Osteoblast (primary cell): ENCODE measurements around the gene DLG2. TPM values are rescaled to one million over a fixed set of nuclear protein-coding genes. Genes with fewer than 3 reads are reported as not detected.
"Not testable (repeated sequence)": the region's sequence is repeated elsewhere in the genome, so short reads cannot be mapped to it uniquely, and the experiment has no call there.

Source experiments
- DNase-seq: peaks from one replicate; pipeline ENCODE4 v3.0.0; 2011; ENCODE audit warnings: low spot score, mixed read lengths; ENCODE audit not compliant: insufficient read length; ENCODE audit errors: missing footprints
- H2AFZ ChIP-seq: 2 replicates; pipeline ENCODE4 v1.6.0; 2011; ENCODE audit warnings: mild to moderate bottlenecking, low read length
- H3K27ac ChIP-seq: 2 replicates; pipeline ENCODE4 v1.5.1; 2011; ENCODE audit warnings: mild to moderate bottlenecking, low read depth, low read length, moderate library complexity
- H3K27me3 ChIP-seq: 2 replicates; pipeline ENCODE4 v1.6.0; 2012; ENCODE audit warnings: mild to moderate bottlenecking, control low read depth, inconsistent platforms, low read length, moderate library complexity; ENCODE audit not compliant: insufficient read depth
- H3K36me3 ChIP-seq: 2 replicates; pipeline ENCODE4 v1.5.1; 2011; ENCODE audit warnings: mild to moderate bottlenecking, low read length, control low read depth, moderate library complexity; ENCODE audit not compliant: insufficient read depth
- H3K4me1 ChIP-seq: 2 replicates; pipeline ENCODE4 v1.5.1; 2011; ENCODE audit warnings: mild to moderate bottlenecking, low read length, control low read depth, moderate library complexity; ENCODE audit not compliant: insufficient read depth
- H3K4me2 ChIP-seq: 2 replicates; pipeline ENCODE4 v1.6.0; 2011; ENCODE audit warnings: mild to moderate bottlenecking, low read length; ENCODE audit not compliant: insufficient read depth
- H3K4me3 ChIP-seq: fragments of 200-600 bp; sonication (generic); 3 replicates; pipeline ENCODE4 v1.5.1; 2012; ENCODE audit warnings: mild to moderate bottlenecking, low read length, inconsistent platforms; ENCODE audit not compliant: insufficient read depth
- H3K79me2 ChIP-seq: 2 replicates; pipeline ENCODE4 v1.6.0; 2012; ENCODE audit warnings: mild to moderate bottlenecking, low read length, control low read depth, inconsistent platforms; ENCODE audit not compliant: insufficient read depth
- H3K9me3 ChIP-seq: 2 replicates; pipeline ENCODE4 v1.5.1; 2011; ENCODE audit warnings: low read depth, low read length, control low read depth
- H4K20me1 ChIP-seq: 2 replicates; pipeline ENCODE4 v1.6.0; 2012; ENCODE audit warnings: mild to moderate bottlenecking, low read length, control low read depth; ENCODE audit not compliant: insufficient read depth
- CTCF ChIP-seq: IDR thresholded peaks from 2 replicates; pipeline ENCODE4 v1.5.1; 2011; ENCODE audit warnings: mild to moderate bottlenecking, low read depth, low read length, moderate library complexity; ENCODE audit errors: extremely low read depth
- total RNA-seq: library from RNA; depleted of rRNA; stranded (reverse); fragments of >200 nt; gene quantifications from 2 replicates; pipeline ENCODE4 v1.2.3, GENCODE V29; 2012

The DLG2 gene
- total RNA-seq, 1 donor, result 3.3 TPM

GRCh38 chr11:83427943-83428342 is 2199.2 kb downstream of the DLG2 start:
- no peak for TF ChIP-seq CTCF
- Histone ChIP-seq H3K79me2 (no peaks in the 10 kb centered on the region), H3K4me1 (no peaks in the 10 kb centered on the region), H2AFZ (no peak overlapping the region), H3K4me3 (no peak overlapping the region), H4K20me1 (no peaks in the 10 kb centered on the region), H3K9me3 (no peaks in the 10 kb centered on the region), H3K27me3 (no peaks in the 10 kb centered on the region), H3K36me3 (no peaks in the 10 kb centered on the region), H3K4me2 (no peak overlapping the region), H3K27ac (no peak overlapping the region)
- no peak for DNase-seq

GRCh38 chr11:83427501-83427900 is 2199.6 kb downstream of the DLG2 start:
- no peak overlapping the region for H3K27ac ChIP-seq

GRCh38 chr11:83425137-83425466 is 2202.0 kb downstream of the DLG2 start:
- H4K20me1 ChIP-seq, result no peaks in the 10 kb centered on the region
- H3K9me3 ChIP-seq, result no peaks in the 10 kb centered on the region
- no peak overlapping the region for H3K4me3 ChIP-seq
- no peaks in the 10 kb centered on the region for H3K36me3 ChIP-seq
- no peaks in the 10 kb centered on the region for H3K4me1 ChIP-seq
- no peaks in the 10 kb centered on the region for H3K79me2 ChIP-seq
- no peak overlapping the region for H3K27ac ChIP-seq
- TF ChIP-seq CTCF, result no peak
- H3K27me3 ChIP-seq, result no peaks in the 10 kb centered on the region
- no peak overlapping the region for H2AFZ ChIP-seq
- no peak overlapping the region for H3K4me2 ChIP-seq
- no peak for DNase-seq

More at GRCh38 chr11:83427501-83427900, 2199.6 kb downstream of the DLG2 start:
- Histone ChIP-seq H2AFZ (no peak overlapping the region), H3K4me3 (no peak overlapping the region), H3K79me2 (no peaks in the 10 kb centered on the region), H3K36me3 (no peaks in the 10 kb centered on the region), H4K20me1 (no peaks in the 10 kb centered on the region), H3K27me3 (no peaks in the 10 kb centered on the region), H3K9me3 (no peaks in the 10 kb centered on the region), H3K4me1 (no peaks in the 10 kb centered on the region), H3K4me2 (no peak overlapping the region)
- peak; percentile 14 for DNase-seq
- TF ChIP-seq CTCF, result no peak

GRCh38 chr11:83424376-83425136 is 2202.6 kb downstream of the DLG2 start:
- no peak overlapping the region for H3K4me2 ChIP-seq
- no peak for TF ChIP-seq CTCF
- no peak overlapping the region for H3K4me3 ChIP-seq
- no peaks in the 10 kb centered on the region for H4K20me1 ChIP-seq
- H3K79me2 ChIP-seq, result no peaks in the 10 kb centered on the region
- DNase-seq, result no peak
- no peak overlapping the region for H2AFZ ChIP-seq
- no peak overlapping the region for H3K27ac ChIP-seq
- H3K27me3 ChIP-seq, result no peaks in the 10 kb centered on the region
- no peaks in the 10 kb centered on the region for H3K4me1 ChIP-seq
- H3K9me3 ChIP-seq, result no peaks in the 10 kb centered on the region
- no peaks in the 10 kb centered on the region for H3K36me3 ChIP-seq

- not testable (repeated sequence) for H3K4me3 ChIP-seq, H3K9me3 ChIP-seq, H2AFZ ChIP-seq, H3K27me3 ChIP-seq, DNase-seq, H3K27ac ChIP-seq, H3K4me2 ChIP-seq, H3K36me3 ChIP-seq, H3K4me1 ChIP-seq, H3K79me2 ChIP-seq, H4K20me1 ChIP-seq
Observed at GRCh38 chr11:83422641-83423040, 2204.5 kb downstream of the DLG2 start.
